ENCODE measurements around the gene ALDH1B1. TPM values are rescaled to one million over a fixed set of nuclear protein-coding genes. Genes with fewer than 3 reads are reported as not detected.

The ALDH1B1 gene
- total RNA-seq, 1 experiment from 2014 or later: 46.6 TPM

- no peak for TF ChIP-seq EZH2 (IDR thresholded peaks at IDR 0.05)
Measured at GRCh38 chr9:38360839-38361472, 31.5 kb upstream of the ALDH1B1 start (continued).

- Histone ChIP-seq H4K20me1 (ENCODE audit: insufficient read depth) (no peaks in the 10 kb centered on the region), H3K4me3 (replicated peaks in 1 of 2; ENCODE audit: low read depth in 1 of 2, low read length in 2 of 2) (no peak overlapping the region), H3K4me1 (ENCODE audit: control insufficient read depth in 1 of 2, insufficient read depth in 2 of 2, low read length in 2 of 2) (peaks cover 0 to 5% of the 10 kb centered on the region in 2 experiments; a peak in 2 of 4 replicates), H3K9ac (ENCODE audit: low read length) (no peak overlapping the region), H2AFZ (ENCODE audit: low read depth, low read length, poor library complexity, severe bottlenecking) (no peak overlapping the region), H3K27me3 (ENCODE audit: insufficient read depth, low read length) (no peaks in the 10 kb centered on the region), H3K36me3 (ENCODE audit: control insufficient read depth in 1 of 2, insufficient read depth in 2 of 2, low read length in 2 of 2) (no peaks in the 10 kb centered on the region), H3K4me2 (ENCODE audit: low read length) (no peak overlapping the region), H3K9me3 (ENCODE audit: control insufficient read depth in 1 of 2, insufficient read depth in 1 of 2, low read depth in 1 of 2, low read length in 2 of 2) (no peaks in the 10 kb centered on the region), H3K9me2 (ENCODE audit: insufficient read depth) (no peaks in the 10 kb centered on the region), H3K79me2 (ENCODE audit: insufficient read depth, low read length) (no peaks in the 10 kb centered on the region), H3K27ac (ENCODE audit: low read depth, low read length) (no peak overlapping the region)
- no peak for ATAC-seq
- DNase-seq (ENCODE audit: low read depth, low spot score): no peak
- ChIA-PET CTCF (interaction anchor here (2.1 kb wide), 1 partner anchor 448 kb away, joined by 6 read pairs; no protein-coding TSS in a partner anchor), POLR2A (no interaction called here), RAD21 (ENCODE audit: low non-redundant PET in 1 of 2, low total read pairs in 2 of 2, uncharacterized antibody in 2 of 2, unreplicated experiment in 2 of 2) (no interaction called here)
- TF ChIP-seq CTCF (IDR thresholded peaks at IDR 0.05 in 2 of 3, conservative IDR thresholded peaks at IDR 0.05 in 1 of 3; ENCODE audit: borderline replicate concordance in 1 of 3, insufficient read depth in 1 of 3, low read depth in 2 of 3, low read length in 2 of 3) (no peak), SIN3A (IDR thresholded peaks at IDR 0.05; ENCODE audit: low read depth) (no peak), FOSL1 (IDR thresholded peaks at IDR 0.05; ENCODE audit: low read depth) (no peak)
- intact Hi-C loops (cut with micrococcal nuclease): loop anchor here (5.0 kb wide), 2 partner anchors 199 to 504 kb away; no protein-coding TSS in a partner anchor
- no TSS peak for BruUV-seq (replicated peaks)
Measured at GRCh38 chr9:38361473-38361850, 31.0 kb upstream of the ALDH1B1 start.

Data from HCT116 (cell line).